ENCODE measurements around the gene MUC13. TPM values are rescaled to one million over a fixed set of nuclear protein-coding genes. Genes with fewer than 3 reads are reported as not detected.

MUC13 gene
- total RNA-seq, 3 donors from 2014 or later, result 445 to 923 (median 899) TPM

GRCh38 chr3:124935794-124936542, 1.4 kb upstream of the MUC13 start:
- H3K36me3 ChIP-seq (ENCODE audit: low read depth), result no peaks in the 10 kb centered on the region
- no peak overlapping the region for H3K4me3 ChIP-seq
- no peak for TF ChIP-seq CTCF (IDR thresholded peaks at IDR 0.05)
- ATAC-seq (peak; percentile 72), DNase-seq (peak in 1 of 3 donors; percentile 42)
- H3K4me1 ChIP-seq (ENCODE audit: low read depth), result peaks cover 10% of the 10 kb centered on the region
- intact Hi-C loops (cut with DNase I, micrococcal nuclease), result no loop called here
- H3K9me3 ChIP-seq, result no peaks in the 10 kb centered on the region

- no peak overlapping the region for H3K4me3 ChIP-seq
- DNase-seq, result no peak
- TF ChIP-seq CTCF (IDR thresholded peaks at IDR 0.05), result no peak
- intact Hi-C loops (cut with DNase I, micrococcal nuclease), result no loop called here
- H3K4me1 ChIP-seq (ENCODE audit: low read depth), result peaks cover 12% of the 10 kb centered on the region
- no peaks in the 10 kb centered on the region for H3K9me3 ChIP-seq
- ATAC-seq, result no peak
- no peaks in the 10 kb centered on the region for H3K36me3 ChIP-seq (ENCODE audit: low read depth)
Measured at GRCh38 chr3:124935264-124935663, 713 bp upstream of the MUC13 start.

GRCh38 chr3:124928333-124929202, 6.0 kb downstream of the MUC13 start:
- ATAC-seq, result peak; percentile 46
- H3K4me1 ChIP-seq (ENCODE audit: low read depth), result peaks cover 8% of the 10 kb centered on the region

DNA sequence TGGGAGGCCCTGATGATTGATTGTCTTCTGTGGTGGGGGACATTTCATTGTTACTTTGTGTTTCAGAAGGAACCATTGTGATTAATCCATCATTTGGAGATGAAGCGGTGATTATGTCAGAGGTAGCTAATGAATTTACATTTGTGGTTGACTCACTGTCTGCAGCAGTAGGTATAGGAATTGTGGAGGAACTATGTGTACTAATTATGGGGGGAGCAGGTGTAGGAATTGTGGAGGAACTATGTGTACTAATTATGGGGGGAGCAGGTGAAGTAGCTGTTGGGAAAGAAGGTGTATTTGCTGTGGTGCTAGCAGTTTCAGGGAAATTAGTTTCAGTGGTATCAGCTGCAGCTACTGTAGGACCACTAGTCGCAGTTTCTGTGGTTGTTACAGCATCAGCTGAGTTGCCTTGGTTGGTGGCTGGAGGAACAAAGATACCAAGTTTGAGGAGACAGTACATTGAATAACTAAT, 6.9 kb downstream of the MUC13 start:
- no peak for TF ChIP-seq CTCF (IDR thresholded peaks at IDR 0.05)
- ATAC-seq (no peak), DNase-seq (no peak)
- H3K4me3 ChIP-seq, result no peak overlapping the region
- H3K9me3 ChIP-seq, result no peaks in the 10 kb centered on the region
- peaks cover 8% of the 10 kb centered on the region for H3K4me1 ChIP-seq (ENCODE audit: low read depth)
- H3K36me3 ChIP-seq (ENCODE audit: low read depth), result no peaks in the 10 kb centered on the region
- intact Hi-C loops (cut with DNase I, micrococcal nuclease), result loop anchor here in 1 of 2 donors (2.0 kb wide), 1 partner anchor 59 kb away; no protein-coding TSS in a partner anchor

More at GRCh38 chr3:124928333-124929202, 6.0 kb downstream of the MUC13 start:
- no peak overlapping the region for H3K4me3 ChIP-seq
- peak in 1 of 3 donors; percentile 91 for DNase-seq
- intact Hi-C loops (cut with DNase I, micrococcal nuclease), result loop anchor here in 1 of 2 donors (2.0 kb wide), 1 partner anchor 58 kb away; no protein-coding TSS in a partner anchor
- peak; percentile 44 for TF ChIP-seq CTCF (IDR thresholded peaks at IDR 0.05)
- H3K9me3 ChIP-seq, result no peaks in the 10 kb centered on the region
- no peaks in the 10 kb centered on the region for H3K36me3 ChIP-seq (ENCODE audit: low read depth)

DNA sequence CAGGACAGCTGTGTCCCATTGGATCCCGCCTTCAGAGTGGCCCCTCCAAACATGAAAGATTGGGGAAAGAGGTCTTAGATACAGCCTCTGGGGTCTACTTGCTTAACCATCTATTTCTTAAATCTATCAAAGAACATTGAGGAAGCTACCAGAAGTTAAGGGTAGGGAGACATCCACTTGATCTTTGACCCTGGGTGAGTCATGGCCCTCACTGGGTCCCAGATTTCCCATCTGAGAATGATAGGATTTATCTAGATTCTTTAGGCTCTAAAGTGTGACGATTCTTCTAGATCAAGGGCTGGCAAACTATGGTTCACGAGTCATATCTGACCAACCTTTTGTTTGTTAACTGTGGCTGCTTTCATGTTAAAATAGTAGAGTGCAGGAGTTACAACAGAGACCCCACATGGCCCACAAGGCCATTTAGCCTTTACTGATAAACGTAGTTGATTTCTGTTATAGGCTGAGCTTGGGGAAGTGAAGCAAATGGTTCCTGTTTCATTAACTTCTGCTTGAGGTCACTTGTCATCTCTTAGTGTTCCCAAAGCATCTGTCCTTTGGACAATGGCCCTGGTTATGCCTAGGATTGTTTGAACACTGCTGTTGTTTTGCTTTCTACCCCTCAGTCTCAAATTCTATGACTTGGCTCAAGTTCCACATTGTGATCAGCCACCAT, 8.0 kb downstream of the MUC13 start:
- no peak overlapping the region for H3K4me3 ChIP-seq
- TF ChIP-seq CTCF (IDR thresholded peaks at IDR 0.05), result no peak
- H3K9me3 ChIP-seq, result no peaks in the 10 kb centered on the region
- no peak for DNase-seq
- intact Hi-C loops (cut with DNase I, micrococcal nuclease), result no loop called here
- peaks cover 8% of the 10 kb centered on the region for H3K4me1 ChIP-seq (ENCODE audit: low read depth)
- no peaks in the 10 kb centered on the region for H3K36me3 ChIP-seq (ENCODE audit: low read depth)
- ATAC-seq, result peak; percentile 27
